Cardiac muscle cell (in vitro differentiated cells and primary cell): Measurements from ENCODE around the gene CNN2. TPM values are rescaled to one million over a fixed set of nuclear protein-coding genes. Genes with fewer than 3 reads are reported as not detected.
A peak's percentile ranks its signal among the peaks of the same experiment; 100 is the strongest.

Experiments
- DNase-seq, 2 donors: peaks; one replicate each; pipeline versions ENCODE4 v3.0.0 to v3.0.0-alpha.2; 2010 to 2017; ENCODE audit warnings: low read depth in 1 of 2, low spot score in 1 of 2
- H3K27ac ChIP-seq: fragments of 200-600 bp; sonication (generic); 2 replicates; pipeline ENCODE4 v1.5.1; 2016
- H3K27me3 ChIP-seq: fragments of 200-600 bp; sonication (generic); 2 replicates; pipeline ENCODE4 v1.6.0; 2016; ENCODE audit warnings: control low read depth
- H3K36me3 ChIP-seq: fragments of 200-600 bp; sonication (generic); 2 replicates; pipeline ENCODE4 v1.5.1; 2016; ENCODE audit warnings: control low read depth
- H3K4me1 ChIP-seq: fragments of 200-600 bp; sonication (generic); 2 replicates; pipeline ENCODE4 v1.8.1; 2017; ENCODE audit warnings: low read depth, mild to moderate bottlenecking, mixed run types
- H3K4me3 ChIP-seq: fragments of 200-600 bp; sonication (generic); 2 replicates; pipeline ENCODE4 v1.5.1; 2016; ENCODE audit warnings: mild to moderate bottlenecking
- H3K9me3 ChIP-seq: fragments of 200-600 bp; sonication (generic); 2 replicates; pipeline ENCODE4 v1.5.1; 2017; ENCODE audit warnings: low read depth, mild to moderate bottlenecking, control low read depth
- CTCF ChIP-seq: IDR thresholded peaks from 2 replicates; pipeline ENCODE4 v1.5.1; 2012; ENCODE audit warnings: low read depth, mild to moderate bottlenecking, low read length
- polyA plus RNA-seq: library from polyadenylated mRNA; unstranded; fragments of >200 nt; fragmentation: Nextera tagmentation; extraction: Ambion mirVana; gene quantifications from 2 replicates; pipeline ENCODE4 v1.2.1, GENCODE V29; 2016
- total RNA-seq: library from RNA; depleted of rRNA; stranded (reverse); fragments of >200 nt; gene quantifications from 2 replicates; pipeline ENCODE4 v1.2.3, GENCODE V29; 2016

The CNN2 gene
- total and polyA plus RNA-seq, 2 experiments from 2014 or later: 158 to 185 TPM

GRCh38 chr19:984165-984967, 42.0 kb upstream of the CNN2 start, which contains the start of gene WDR18:
TSS of gene WDR18 (plus strand) at chr19:984345. CDS start at chr19:984354, 9 bp downstream.
- H3K4me3 ChIP-seq: peak within 1 kb of the TSS; percentile 99
- H3K27me3 ChIP-seq: no peaks in the 10 kb centered on the region
- peak; percentile 16 for TF ChIP-seq CTCF
- peaks cover 8% of the 10 kb centered on the region for H3K4me1 ChIP-seq
- H3K9me3 ChIP-seq: no peaks in the 10 kb centered on the region
- H3K36me3 ChIP-seq: peaks cover 15% of the 10 kb centered on the region
- peak within 1 kb of the TSS; percentile 99 for H3K27ac ChIP-seq
- DNase-seq: peak; percentile 93 to 96

- Histone ChIP-seq H3K27ac (no peak overlapping the region), H3K4me1 (no peaks in the 10 kb centered on the region), H3K4me3 (no peak overlapping the region), H3K9me3 (no peaks in the 10 kb centered on the region), H3K27me3 (no peaks in the 10 kb centered on the region), H3K36me3 (peaks cover 19% of the 10 kb centered on the region)
- no peak for TF ChIP-seq CTCF
- DNase-seq: no peak
These were observed 40.3 kb upstream of the CNN2 start for GRCh38 chr19:986083-986482.

- DNase-seq: no peak
- no peak overlapping the region for H3K4me3 ChIP-seq
- H3K36me3 ChIP-seq: peaks cover 19% of the 10 kb centered on the region
- no peaks in the 10 kb centered on the region for H3K27me3 ChIP-seq
- H3K27ac ChIP-seq: no peak overlapping the region
- no peaks in the 10 kb centered on the region for H3K4me1 ChIP-seq
- H3K9me3 ChIP-seq: no peaks in the 10 kb centered on the region
- no peak for TF ChIP-seq CTCF
These were observed 38.3 kb upstream of the CNN2 start for GRCh38 chr19:988081-988480.

GRCh38 chr19:988510-988909, 37.9 kb upstream of the CNN2 start:
- no peaks in the 10 kb centered on the region for H3K27me3 ChIP-seq
- TF ChIP-seq CTCF: no peak
- no peaks in the 10 kb centered on the region for H3K4me1 ChIP-seq
- peaks cover 19% of the 10 kb centered on the region for H3K36me3 ChIP-seq
- H3K4me3 ChIP-seq: no peak overlapping the region
- H3K27ac ChIP-seq: no peak overlapping the region
- H3K9me3 ChIP-seq: no peaks in the 10 kb centered on the region
- DNase-seq: no peak

- no peak overlapping the region for H3K27ac ChIP-seq
- H3K9me3 ChIP-seq: no peaks in the 10 kb centered on the region
- no peak for DNase-seq
- no peaks in the 10 kb centered on the region for H3K27me3 ChIP-seq
- peak; percentile 29 for TF ChIP-seq CTCF
- H3K36me3 ChIP-seq: peaks cover 19% of the 10 kb centered on the region
- H3K4me3 ChIP-seq: no peak overlapping the region
- H3K4me1 ChIP-seq: no peaks in the 10 kb centered on the region
These were observed 36.9 kb upstream of the CNN2 start for GRCh38 chr19:989381-990081.
